VCaP (cell line): Measurements from ENCODE around the gene FGF12.

Source experiments
- H3K27ac ChIP-seq: fragments of 450-650 bp; 2 replicates; pipeline ENCODE4 v1.5.1; 2017
- TF ChIP-seq, protein P1 (sequence below): fragments of 450-650 bp; conservative IDR thresholded peaks from 2 replicates; pipeline ENCODE4 v1.5.1; 2017; ENCODE audit warnings: mild to moderate bottlenecking, moderate library complexity

The FGF12 gene

GRCh38 chr3:192307631-192308030 is 419.7 kb downstream of the FGF12 start:
- TF ChIP-seq, protein P1, sequence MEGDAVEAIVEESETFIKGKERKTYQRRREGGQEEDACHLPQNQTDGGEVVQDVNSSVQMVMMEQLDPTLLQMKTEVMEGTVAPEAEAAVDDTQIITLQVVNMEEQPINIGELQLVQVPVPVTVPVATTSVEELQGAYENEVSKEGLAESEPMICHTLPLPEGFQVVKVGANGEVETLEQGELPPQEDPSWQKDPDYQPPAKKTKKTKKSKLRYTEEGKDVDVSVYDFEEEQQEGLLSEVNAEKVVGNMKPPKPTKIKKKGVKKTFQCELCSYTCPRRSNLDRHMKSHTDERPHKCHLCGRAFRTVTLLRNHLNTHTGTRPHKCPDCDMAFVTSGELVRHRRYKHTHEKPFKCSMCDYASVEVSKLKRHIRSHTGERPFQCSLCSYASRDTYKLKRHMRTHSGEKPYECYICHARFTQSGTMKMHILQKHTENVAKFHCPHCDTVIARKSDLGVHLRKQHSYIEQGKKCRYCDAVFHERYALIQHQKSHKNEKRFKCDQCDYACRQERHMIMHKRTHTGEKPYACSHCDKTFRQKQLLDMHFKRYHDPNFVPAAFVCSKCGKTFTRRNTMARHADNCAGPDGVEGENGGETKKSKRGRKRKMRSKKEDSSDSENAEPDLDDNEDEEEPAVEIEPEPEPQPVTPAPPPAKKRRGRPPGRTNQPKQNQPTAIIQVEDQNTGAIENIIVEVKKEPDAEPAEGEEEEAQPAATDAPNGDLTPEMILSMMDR: no peak
- no peak overlapping the region for H3K27ac ChIP-seq

DNA sequence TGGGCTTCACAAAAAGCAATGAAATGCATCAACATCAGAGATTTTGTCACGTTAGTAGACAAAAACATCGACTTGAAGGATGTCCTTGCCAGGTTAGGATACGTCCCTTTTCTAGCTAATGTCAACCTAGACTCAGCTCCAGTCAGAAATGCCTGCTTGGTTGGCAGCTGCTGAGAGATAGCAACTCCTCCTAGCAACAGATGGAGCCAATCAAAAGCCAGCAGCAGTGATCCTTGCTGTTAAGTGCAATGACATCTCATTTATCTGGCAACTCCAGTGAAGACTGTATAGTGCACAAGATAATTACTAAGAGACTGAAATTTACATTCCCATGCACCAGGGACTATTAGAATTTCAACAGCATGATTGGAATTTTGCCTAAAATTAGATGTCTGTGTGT is 424.1 kb downstream of the FGF12 start:
- TF ChIP-seq, protein P1: no peak
- no peak overlapping the region for H3K27ac ChIP-seq

DNA sequence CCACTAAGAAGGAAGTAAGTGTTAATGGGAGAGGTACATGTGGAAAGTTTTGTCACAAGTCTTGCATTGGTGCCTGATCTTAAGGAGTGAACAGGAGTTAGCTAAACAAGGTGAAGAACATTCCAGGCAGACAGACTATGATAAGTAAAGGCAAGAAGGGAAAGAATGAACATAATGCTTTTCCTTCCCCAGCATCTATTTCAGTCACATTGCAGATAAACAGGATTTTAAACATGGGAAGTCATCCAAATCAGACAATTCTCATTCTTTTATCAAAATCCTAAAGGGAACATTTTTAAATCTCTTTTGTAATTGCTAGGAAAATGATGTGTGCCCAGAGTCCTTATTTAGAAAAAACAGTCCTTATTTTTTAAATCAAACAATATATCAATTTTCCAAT is 424.6 kb downstream of the FGF12 start:
- H3K27ac ChIP-seq: no peak overlapping the region
- TF ChIP-seq, protein P1: no peak

- TF ChIP-seq, protein P1: no peak
- no peak overlapping the region for H3K27ac ChIP-seq
Observed at GRCh38 chr3:192299921-192300320, 427.4 kb downstream of the FGF12 start.

DNA sequence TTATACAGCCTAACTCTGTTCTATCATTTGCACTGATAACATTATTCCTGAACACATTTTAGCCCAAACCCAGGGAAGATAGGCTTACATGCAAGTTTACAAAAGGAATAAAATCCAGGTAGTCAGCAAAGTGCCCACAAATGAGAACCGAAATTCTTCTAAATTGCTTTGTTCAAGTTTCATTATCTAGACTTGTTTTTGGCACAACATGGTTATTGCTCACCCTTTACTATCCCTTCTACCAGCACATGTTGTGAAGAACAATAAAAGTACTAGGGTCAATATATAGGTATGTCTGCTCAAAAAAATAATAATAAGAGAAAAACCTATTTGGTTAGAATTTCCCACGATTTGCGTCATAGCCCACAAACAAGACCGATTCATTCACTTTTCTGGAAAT is 430.5 kb downstream of the FGF12 start:
- H3K27ac ChIP-seq: no peak overlapping the region
- TF ChIP-seq, protein P1: no peak

GRCh38 chr3:192284443-192285072 is 442.8 kb downstream of the FGF12 start:
- H3K27ac ChIP-seq: no peak overlapping the region
- TF ChIP-seq, protein P1: no peak

- TF ChIP-seq, protein P1: no peak
- H3K27ac ChIP-seq: no peak overlapping the region
Observed at GRCh38 chr3:192281207-192281880, 446.0 kb downstream of the FGF12 start.
